NOMO-1 treated with DMSO at 0.1 percent for 48 hours (cell line): ENCODE data around the gene MPV17L2.
"Not testable (repeated sequence)": the region's sequence is repeated elsewhere in the genome, so short reads cannot be mapped to it uniquely, and the experiment has no call there.

Experiments
- DNase-seq: peaks from one replicate; lab custom pipeline; 2025; ENCODE audit not compliant: unreplicated experiment; lab: John Stamatoyannopoulos, UW

Gene MPV17L2

GRCh38 chr19:18190278-18190677 lies 2.7 kb upstream of the MPV17L2 start:
- DNase-seq: no peak

GRCh38 chr19:18191640-18192062 lies 1.4 kb upstream of the MPV17L2 start:
- no peak for DNase-seq

GRCh38 chr19:18193388-18194180 lies 566 bp downstream of the MPV17L2 start:
- no peak for DNase-seq

GRCh38 chr19:18194181-18194530 lies 1.1 kb downstream of the MPV17L2 start:
- DNase-seq: no peak

- DNase-seq: peak; percentile 44
These were observed 1.7 kb downstream of the MPV17L2 start for GRCh38 chr19:18194554-18195238.

GRCh38 chr19:18196511-18196845 lies 3.5 kb downstream of the MPV17L2 start:
- no peak for DNase-seq

- no peak for DNase-seq
These were observed 4.3 kb downstream of the MPV17L2 start for GRCh38 chr19:18197306-18197705.

- no peak for DNase-seq
These were observed 4.9 kb downstream of the MPV17L2 start for GRCh38 chr19:18197941-18198340.

GRCh38 chr19:18198374-18198773 lies 5.4 kb downstream of the MPV17L2 start:
- no peak for DNase-seq

- no peak for DNase-seq
These were observed 9.4 kb downstream of the MPV17L2 start for GRCh38 chr19:18202397-18202777.

- no peak for DNase-seq
These were observed 9.9 kb downstream of the MPV17L2 start for GRCh38 chr19:18202778-18203407.

GRCh38 chr19:18203408-18203862 lies 10.4 kb downstream of the MPV17L2 start:
- DNase-seq: no peak

GRCh38 chr19:18203863-18204393 lies 10.9 kb downstream of the MPV17L2 start, which contains the start of gene RAB3A:
TSS of gene RAB3A (minus strand) at chr19:18204042. CDS start at chr19:18202740, 1,302 bp downstream.
- DNase-seq: peak; percentile 100

- peak; percentile 42 for DNase-seq
These were observed 11.6 kb downstream of the MPV17L2 start for GRCh38 chr19:18204394-18205199.

- no peak for DNase-seq
These were observed 12.3 kb downstream of the MPV17L2 start for GRCh38 chr19:18205200-18205892.

GRCh38 chr19:18206018-18206417 lies 13.0 kb downstream of the MPV17L2 start:
- DNase-seq: no peak

- DNase-seq: no peak
These were observed 15.3 kb downstream of the MPV17L2 start for GRCh38 chr19:18208098-18208951.

- not testable (repeated sequence) for DNase-seq
These were observed 16.9 kb downstream of the MPV17L2 start for GRCh38 chr19:18209912-18210311.

- DNase-seq: no peak
These were observed 18.7 kb downstream of the MPV17L2 start for GRCh38 chr19:18211683-18212082.
